HCT116 (cell line): ENCODE data around the gene DCHS1. TPM values are rescaled to one million over a fixed set of nuclear protein-coding genes. Genes with fewer than 3 reads are reported as not detected.

ENCODE experiments used
- ATAC-seq: fragments of 200-7000 bp; cut with Tn5 transposase; 2 replicates; pipeline ENCODE4 v1.9.1; 2020; ENCODE audit warnings: mild to moderate bottlenecking, moderate library complexity
- BruUV-seq: library from RNA; stranded (reverse); fragments of 400-500 nt; replicated peaks from 2 replicates; lab custom pipeline; 2021; lab: Mats Ljungman, UMichigan
- CTCF ChIA-PET: fragments of 300-600 bp; sonication (Branson Sonifier 250); formaldehyde crosslinking; loops from one replicate; lab custom pipeline; 2021; ENCODE audit warnings: antibody characterized with exemption; lab: Charles Lee
- POLR2A ChIA-PET: fragments of 300-600, 350-600 bp; sonication (Branson Sonifier 250); formaldehyde crosslinking; loops from one replicate; lab custom pipeline; 2021; ENCODE audit warnings: antibody characterized with exemption; lab: Charles Lee
- RAD21 ChIA-PET, 2 experiments: fragments of 300-600 bp; sonication (Branson Sonifier 250); formaldehyde crosslinking; loops; one replicate each; lab custom pipeline; 2023; ENCODE audit warnings: low total read pairs in 2 of 2; ENCODE audit not compliant: uncharacterized antibody in 2 of 2, unreplicated experiment in 2 of 2, low non-redundant PET in 1 of 2; lab: Charles Lee
- DNase-seq: peaks from one replicate; pipeline ENCODE4 v3.0.0-alpha.2; 2010; ENCODE audit warnings: low read depth, low spot score
- H2AFZ ChIP-seq: fragments of 200-600 bp; shearing (Covaris generic), sonication (generic); 2 replicates; pipeline ENCODE4 v1.6.1; 2017; ENCODE audit warnings: low read depth, mixed run types, mixed read lengths, antibody characterized with exemption, low read length; ENCODE audit not compliant: poor library complexity, severe bottlenecking
- H3K27ac ChIP-seq: 2 replicates; pipeline ENCODE4 v1.5.1; 2012; ENCODE audit warnings: low read depth, low read length
- H3K27me3 ChIP-seq: fragments of 200-600 bp; sonication (generic); 2 replicates; pipeline ENCODE4 v1.6.1; 2016; ENCODE audit warnings: mixed run types, low read length, mixed read lengths; ENCODE audit not compliant: insufficient read depth
- H3K36me3 ChIP-seq, 2 experiments: fragments of 200-500 bp in 1 of 2; fragments of 200-600 bp in 1 of 2; sonication (Bioruptor generic) in 1 of 2; sonication (generic) in 1 of 2; 2 replicates each; pipeline versions ENCODE4 v1.5.1 to v1.6.1; 2014 to 2016; ENCODE audit warnings: low read length in 2 of 2, inconsistent platforms in 1 of 2, mixed read lengths in 1 of 2, mixed run types in 1 of 2; ENCODE audit not compliant: insufficient read depth in 2 of 2, control insufficient read depth in 1 of 2
- H3K4me1 ChIP-seq, 2 experiments: fragments of 200-600 bp in 1 of 2; sonication (generic) in 1 of 2; 2 replicates each; pipeline versions ENCODE4 v1.5.1 to v1.6.1; 2012 to 2017; ENCODE audit warnings: low read length in 2 of 2, inconsistent platforms in 1 of 2, mild to moderate bottlenecking in 1 of 2, mixed read lengths in 1 of 2, mixed run types in 1 of 2, moderate library complexity in 1 of 2; ENCODE audit not compliant: insufficient read depth in 2 of 2, control insufficient read depth in 1 of 2
- H3K4me2 ChIP-seq: fragments of 200-600 bp; sonication (generic); 2 replicates; pipeline ENCODE4 v1.6.1; 2017; ENCODE audit warnings: mixed run types, low read length, mixed read lengths
- H3K4me3 ChIP-seq, 2 experiments: fragments of 200-600 bp in 1 of 2; sonication (generic) in 1 of 2; replicated peaks in 1 of 2; 2 replicates each; pipeline ENCODE4 v1.5.1; 2011 to 2016; ENCODE audit warnings: low read length in 2 of 2, control low read depth in 1 of 2, low read depth in 1 of 2, mild to moderate bottlenecking in 1 of 2, mixed read lengths in 1 of 2, mixed run types in 1 of 2
- H3K79me2 ChIP-seq: fragments of 200-600 bp; sonication (generic); 2 replicates; pipeline ENCODE4 v1.6.1; 2017; ENCODE audit warnings: mild to moderate bottlenecking, mixed run types, low read length, moderate library complexity, mixed read lengths; ENCODE audit not compliant: insufficient read depth
- H3K9ac ChIP-seq: fragments of 200-600 bp; sonication (generic); 2 replicates; pipeline ENCODE4 v1.6.1; 2016; ENCODE audit warnings: low read length, mixed read lengths
- H3K9me2 ChIP-seq: fragments of 200-600 bp; sonication (generic), shearing (Covaris generic); 2 replicates; pipeline ENCODE4 v1.6.1; 2017; ENCODE audit warnings: mixed run types, mild to moderate bottlenecking, moderate library complexity; ENCODE audit not compliant: insufficient read depth
- H3K9me3 ChIP-seq, 2 experiments: fragments of 200-500 bp in 1 of 2; fragments of 200-600 bp in 1 of 2; sonication (Bioruptor generic) in 1 of 2; sonication (generic) in 1 of 2; 2 replicates each; pipeline ENCODE4 v1.6.1; 2014 to 2017; ENCODE audit warnings: low read length in 2 of 2, mixed read lengths in 2 of 2, inconsistent platforms in 1 of 2, low read depth in 1 of 2, mild to moderate bottlenecking in 1 of 2, mixed run types in 1 of 2, moderate library complexity in 1 of 2; ENCODE audit not compliant: control insufficient read depth in 1 of 2, insufficient read depth in 1 of 2
- H4K20me1 ChIP-seq: fragments of 200-600 bp; sonication (generic), shearing (Covaris generic); 2 replicates; pipeline ENCODE4 v1.6.1; 2017; ENCODE audit warnings: mixed run types, mild to moderate bottlenecking, moderate library complexity; ENCODE audit not compliant: insufficient read depth
- CBX3 ChIP-seq: IDR thresholded peaks from 2 replicates; pipeline ENCODE4 v1.6.1; 2012; ENCODE audit warnings: low read depth
- CEBPB ChIP-seq: IDR thresholded peaks from 2 replicates; pipeline ENCODE4 v1.6.1; 2012; ENCODE audit warnings: low read depth
- CTCF ChIP-seq, 3 experiments: fragments of 200-600 bp in 1 of 3; sonication (generic) in 1 of 3; IDR thresholded peaks in 2 of 3; conservative IDR thresholded peaks in 1 of 3; 2 replicates each; pipeline ENCODE4 v1.5.1; 2012 to 2017; ENCODE audit warnings: low read depth in 2 of 3, low read length in 2 of 3, antibody characterized with exemption in 1 of 3, borderline replicate concordance in 1 of 3, control low read depth in 1 of 3, mild to moderate bottlenecking in 1 of 3, mixed read lengths in 1 of 3, mixed run types in 1 of 3, moderate library complexity in 1 of 3; ENCODE audit not compliant: insufficient read depth in 1 of 3
- EGR1 ChIP-seq: IDR thresholded peaks from 2 replicates; pipeline ENCODE4 v1.6.1; 2012; ENCODE audit warnings: low read depth
- EZH2 ChIP-seq: fragments of 200-600 bp; sonication (generic); IDR thresholded peaks from 2 replicates; pipeline ENCODE4 v1.6.1; 2017; ENCODE audit warnings: antibody characterized with exemption, mixed run types
- EZH2phosphoT487 ChIP-seq: fragments of 200-600 bp; IDR thresholded peaks from 2 replicates; pipeline ENCODE4 v1.6.1; 2018; ENCODE audit warnings: antibody characterized with exemption, borderline replicate concordance
- POLR2A ChIP-seq: IDR thresholded peaks from 2 replicates; pipeline ENCODE4 v1.7.0; 2011; ENCODE audit warnings: borderline replicate concordance; ENCODE audit not compliant: insufficient read depth, insufficient read length; ENCODE audit errors: extremely low read depth
- POLR2AphosphoS5 ChIP-seq: IDR thresholded peaks from 2 replicates; pipeline ENCODE4 v1.6.1; 2011; ENCODE audit warnings: mild to moderate bottlenecking, low read depth, low read length, moderate library complexity
- SIN3A ChIP-seq: IDR thresholded peaks from 2 replicates; pipeline ENCODE4 v1.6.1; 2012; ENCODE audit warnings: low read depth
- SRF ChIP-seq: IDR thresholded peaks from 2 replicates; pipeline ENCODE4 v1.6.1; 2012; ENCODE audit warnings: low read depth
- ZNF274 ChIP-seq: fragments of 200-500 bp; sonication (Bioruptor generic); IDR thresholded peaks from 2 replicates; pipeline ENCODE4 v1.6.1; 2014; ENCODE audit warnings: mild to moderate bottlenecking, low read depth, low read length, inconsistent platforms
- intact Hi-C: fragments of 100-400 bp; cut with micrococcal nuclease; formaldehyde crosslinking; loops from 2 replicates; pipeline ENCODE4 v1.10.0; 2022
- total RNA-seq: library from RNA; stranded (reverse); gene quantifications from one replicate; pipeline ENCODE4 v1.2.1, GENCODE V29; 2021; ENCODE audit not compliant: unreplicated experiment
- TF ChIP-seq, protein P1 (sequence below): IDR thresholded peaks from 2 replicates; pipeline ENCODE4 v1.6.1; 2012; ENCODE audit warnings: low read depth

The DCHS1 gene
- total RNA-seq, 1 experiment from 2014 or later: 0.30 TPM

- no peaks in the 10 kb centered on the region for H3K36me3 ChIP-seq
- no peak overlapping the region for H3K4me2 ChIP-seq
- peaks cover 32% of the 10 kb centered on the region; the same call in 1 of the 2 replicates for H3K27me3 ChIP-seq
- no peak overlapping the region for H3K9ac ChIP-seq
- ATAC-seq (no peak), DNase-seq (no peak)
- POLR2A ChIA-PET: no interaction called here
- H3K9me2 ChIP-seq: no peaks in the 10 kb centered on the region
- RAD21 ChIA-PET: no interaction called here
- H3K79me2 ChIP-seq: no peaks in the 10 kb centered on the region
- intact Hi-C loops: no loop called here
- no peaks in the 10 kb centered on the region for H3K9me3 ChIP-seq
- TF ChIP-seq EZH2 (no peak), CBX3 (no peak), ZNF274 (no peak), EZH2phosphoT487 (no peak), SRF (no peak), POLR2A (no peak), SIN3A (no peak), POLR2AphosphoS5 (no peak), CEBPB (no peak), EGR1 (no peak), CTCF (IDR thresholded peaks at IDR 0.05 in 2 of 3, conservative IDR thresholded peaks at IDR 0.05 in 1 of 3; ENCODE audit: borderline replicate concordance in 1 of 3, insufficient read depth in 1 of 3, low read depth in 2 of 3, low read length in 2 of 3) (no peak)
- TF ChIP-seq, protein P1, sequence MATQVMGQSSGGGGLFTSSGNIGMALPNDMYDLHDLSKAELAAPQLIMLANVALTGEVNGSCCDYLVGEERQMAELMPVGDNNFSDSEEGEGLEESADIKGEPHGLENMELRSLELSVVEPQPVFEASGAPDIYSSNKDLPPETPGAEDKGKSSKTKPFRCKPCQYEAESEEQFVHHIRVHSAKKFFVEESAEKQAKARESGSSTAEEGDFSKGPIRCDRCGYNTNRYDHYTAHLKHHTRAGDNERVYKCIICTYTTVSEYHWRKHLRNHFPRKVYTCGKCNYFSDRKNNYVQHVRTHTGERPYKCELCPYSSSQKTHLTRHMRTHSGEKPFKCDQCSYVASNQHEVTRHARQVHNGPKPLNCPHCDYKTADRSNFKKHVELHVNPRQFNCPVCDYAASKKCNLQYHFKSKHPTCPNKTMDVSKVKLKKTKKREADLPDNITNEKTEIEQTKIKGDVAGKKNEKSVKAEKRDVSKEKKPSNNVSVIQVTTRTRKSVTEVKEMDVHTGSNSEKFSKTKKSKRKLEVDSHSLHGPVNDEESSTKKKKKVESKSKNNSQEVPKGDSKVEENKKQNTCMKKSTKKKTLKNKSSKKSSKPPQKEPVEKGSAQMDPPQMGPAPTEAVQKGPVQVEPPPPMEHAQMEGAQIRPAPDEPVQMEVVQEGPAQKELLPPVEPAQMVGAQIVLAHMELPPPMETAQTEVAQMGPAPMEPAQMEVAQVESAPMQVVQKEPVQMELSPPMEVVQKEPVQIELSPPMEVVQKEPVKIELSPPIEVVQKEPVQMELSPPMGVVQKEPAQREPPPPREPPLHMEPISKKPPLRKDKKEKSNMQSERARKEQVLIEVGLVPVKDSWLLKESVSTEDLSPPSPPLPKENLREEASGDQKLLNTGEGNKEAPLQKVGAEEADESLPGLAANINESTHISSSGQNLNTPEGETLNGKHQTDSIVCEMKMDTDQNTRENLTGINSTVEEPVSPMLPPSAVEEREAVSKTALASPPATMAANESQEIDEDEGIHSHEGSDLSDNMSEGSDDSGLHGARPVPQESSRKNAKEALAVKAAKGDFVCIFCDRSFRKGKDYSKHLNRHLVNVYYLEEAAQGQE: no peak
- no peak overlapping the region for H3K4me3 ChIP-seq
- no peak overlapping the region for H3K27ac ChIP-seq
- H2AFZ ChIP-seq: no peak overlapping the region
- CTCF ChIA-PET: no interaction called here
- BruUV-seq: no TSS peak
- H3K4me1 ChIP-seq: peaks cover 0 to 7% of the 10 kb centered on the region in 2 experiments; a peak in 2 of 4 replicates
- H4K20me1 ChIP-seq: no peaks in the 10 kb centered on the region
Measured at GRCh38 chr11:6647836-6648235, 7.8 kb downstream of the DCHS1 start.
